GM12892 (cell line): ENCODE measurements around the gene POLA1.

ENCODE experiments used
- POLR2A ChIP-seq: IDR thresholded peaks from 2 replicates; pipeline ENCODE4 v1.6.1; 2011; ENCODE audit warnings: low read depth, low read length, control low read depth
- POLR2AphosphoS5 ChIP-seq: IDR thresholded peaks from 2 replicates; pipeline ENCODE4 v1.6.1; 2011; ENCODE audit warnings: low read depth, low read length, control low read depth
- TAF1 ChIP-seq: IDR thresholded peaks from 2 replicates; pipeline ENCODE4 v1.6.1; 2011; ENCODE audit warnings: low read depth, mild to moderate bottlenecking, control low read depth, low read length, borderline replicate concordance

DNA sequence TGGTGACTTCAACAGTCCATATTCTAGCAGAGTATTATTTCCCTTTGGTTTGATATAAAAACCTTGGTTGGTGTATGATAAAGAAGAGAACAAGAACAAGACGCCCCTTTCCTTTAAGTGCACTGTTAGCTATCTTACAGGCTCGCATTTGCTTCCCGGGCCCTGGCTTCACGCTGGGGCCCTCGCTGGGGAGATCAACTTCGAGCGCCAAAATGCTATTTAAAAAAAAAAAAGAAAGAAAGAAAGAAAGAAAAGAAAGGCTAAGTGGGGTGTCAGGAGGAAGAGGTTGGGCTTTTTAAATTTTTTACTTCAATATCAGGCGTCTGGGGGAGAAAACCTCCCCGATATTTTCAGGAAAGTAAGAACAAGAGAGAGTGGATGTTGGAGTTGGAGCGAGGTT is 310.3 kb downstream of the POLA1 start:
- TF ChIP-seq TAF1 (no peak), POLR2A (no peak), POLR2AphosphoS5 (no peak)
